Ishikawa (cell line): ENCODE measurements around the gene RASL11A.

Source experiments
- CEBPB ChIP-seq: IDR thresholded peaks from 2 replicates; pipeline ENCODE4 v1.6.1; 2012
- EGR1 ChIP-seq: IDR thresholded peaks from 2 replicates; pipeline ENCODE4 v1.6.1; 2012
- EP300 ChIP-seq: IDR thresholded peaks from 2 replicates; pipeline ENCODE4 v1.6.1; 2012; ENCODE audit warnings: borderline replicate concordance
- FOXM1 ChIP-seq: IDR thresholded peaks from 2 replicates; pipeline ENCODE4 v1.6.1; 2012; ENCODE audit warnings: low read depth, borderline replicate concordance
- MAX ChIP-seq: IDR thresholded peaks from 2 replicates; pipeline ENCODE4 v1.6.1; 2012
- NFIC ChIP-seq: IDR thresholded peaks from 2 replicates; pipeline ENCODE4 v1.6.1; 2012
- RAD21 ChIP-seq: IDR thresholded peaks from 2 replicates; pipeline ENCODE4 v1.6.1; 2012; ENCODE audit warnings: low read depth
- REST ChIP-seq: IDR thresholded peaks from 2 replicates; pipeline ENCODE4 v1.6.1; 2012; ENCODE audit warnings: low read depth, mild to moderate bottlenecking
- TAF1 ChIP-seq: IDR thresholded peaks from 2 replicates; pipeline ENCODE4 v1.6.1; 2012; ENCODE audit warnings: low read depth, mild to moderate bottlenecking
- TCF12 ChIP-seq: IDR thresholded peaks from 2 replicates; pipeline ENCODE4 v1.6.1; 2012; ENCODE audit warnings: low read depth
- USF1 ChIP-seq: IDR thresholded peaks from 2 replicates; pipeline ENCODE4 v1.6.1; 2012
- YY1 ChIP-seq: IDR thresholded peaks from 2 replicates; pipeline ENCODE4 v1.6.1; 2012; ENCODE audit warnings: low read depth

DNA sequence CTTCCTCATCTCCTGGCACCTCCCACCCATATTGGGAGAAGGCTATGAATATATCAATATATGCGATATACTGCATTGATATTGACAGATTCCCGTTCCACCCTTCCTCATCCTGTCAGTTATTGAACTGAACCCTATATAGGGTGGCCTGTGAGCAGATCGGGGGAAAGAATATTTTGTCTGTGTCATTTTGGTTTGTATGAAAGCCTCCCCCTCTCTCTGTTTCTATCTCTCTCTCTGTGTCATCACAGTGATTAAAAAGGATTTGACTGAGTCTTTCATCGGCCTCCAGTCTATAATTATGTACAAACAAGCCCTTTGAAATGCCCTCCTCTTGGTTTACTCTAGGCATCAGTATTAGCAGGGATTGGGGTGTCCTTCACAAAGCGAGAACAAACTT lies 35.7 kb downstream of the RASL11A start:
- TF ChIP-seq EGR1 (no peak), RAD21 (no peak), EP300 (no peak), TCF12 (no peak), TAF1 (no peak), FOXM1 (no peak), USF1 (no peak), YY1 (no peak), REST (no peak), MAX (no peak), CEBPB (no peak), NFIC (no peak)
